Femur (tissue), 1 donor: ENCODE results near the gene DAAM1.

Source experiments
- DNase-seq: peaks from one replicate; pipeline ENCODE4 v3.0.0-alpha.2; 2017

The DAAM1 gene

DNA sequence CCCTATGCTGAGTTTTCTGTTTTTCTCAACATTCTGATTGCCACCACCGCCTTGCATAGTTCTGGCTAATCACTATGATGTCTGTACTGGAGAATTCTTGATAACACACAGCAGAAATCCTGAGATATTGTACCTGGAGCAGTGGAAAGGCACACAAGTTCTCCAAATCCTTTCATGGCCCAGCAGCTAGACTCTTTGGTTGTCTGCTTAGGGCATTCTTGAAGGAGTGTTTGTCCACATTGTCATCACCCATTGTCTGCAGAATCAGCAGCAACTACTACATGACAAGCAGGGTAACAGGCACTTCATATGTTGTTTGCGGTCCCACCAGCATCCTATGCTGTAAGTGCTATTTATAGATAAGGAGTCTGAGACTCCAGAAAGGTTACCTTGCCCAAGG, 128.9 kb downstream of the DAAM1 start:
- no peak for DNase-seq

DNA sequence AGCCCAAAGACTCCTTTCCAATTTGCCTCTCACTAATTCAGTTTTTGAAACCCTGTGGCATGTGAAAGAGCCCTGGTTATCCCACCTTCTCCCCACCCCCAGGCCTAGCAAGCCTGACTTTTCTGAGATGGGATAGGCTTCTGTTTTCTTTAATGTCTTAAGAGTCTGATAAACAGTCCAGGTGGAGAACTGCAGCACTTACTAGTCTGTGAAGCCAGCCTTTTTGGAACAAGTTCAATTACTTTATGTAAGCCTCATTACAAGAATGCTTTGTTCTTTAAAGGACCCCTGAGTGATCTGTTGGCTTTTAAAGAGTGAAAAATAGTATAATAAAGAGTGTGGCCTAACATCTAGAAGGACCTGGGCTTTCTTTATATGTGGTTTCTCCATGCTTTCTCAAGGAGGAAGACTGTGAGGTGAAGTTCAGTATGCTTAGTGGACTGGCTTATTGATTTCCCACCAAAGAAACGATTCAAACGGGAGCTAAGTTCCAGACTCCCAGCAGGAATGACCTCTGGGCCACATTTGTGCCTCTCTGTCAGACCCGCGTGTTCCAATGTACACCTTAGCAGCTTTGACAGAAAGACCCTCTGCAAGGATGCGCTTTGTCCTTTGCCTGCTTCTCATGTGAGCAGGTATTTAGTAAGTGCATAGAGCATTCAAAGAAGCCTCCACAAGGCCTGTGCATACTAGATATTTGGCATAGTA, 129.5 kb downstream of the DAAM1 start:
- DNase-seq = no peak

DNA sequence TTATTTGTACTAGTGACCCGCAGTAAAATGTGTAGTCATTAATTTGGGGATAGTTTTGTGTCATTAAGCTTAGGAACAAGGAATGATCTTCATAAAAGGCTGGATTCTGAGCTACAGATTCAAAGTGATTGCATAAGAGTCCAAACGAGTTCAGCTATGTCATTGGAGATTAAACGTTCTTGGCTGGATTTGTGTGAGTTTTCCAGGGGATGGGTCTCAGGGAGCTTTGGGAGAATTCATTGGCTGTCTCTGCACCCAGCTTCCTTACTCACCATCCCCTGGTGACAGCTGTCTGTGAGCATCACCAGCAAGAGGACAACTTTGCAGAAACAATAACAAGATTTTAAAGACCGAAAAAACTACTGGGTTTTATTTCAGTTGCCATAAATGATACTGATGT, 130.4 kb downstream of the DAAM1 start:
- DNase-seq = no peak

DNA sequence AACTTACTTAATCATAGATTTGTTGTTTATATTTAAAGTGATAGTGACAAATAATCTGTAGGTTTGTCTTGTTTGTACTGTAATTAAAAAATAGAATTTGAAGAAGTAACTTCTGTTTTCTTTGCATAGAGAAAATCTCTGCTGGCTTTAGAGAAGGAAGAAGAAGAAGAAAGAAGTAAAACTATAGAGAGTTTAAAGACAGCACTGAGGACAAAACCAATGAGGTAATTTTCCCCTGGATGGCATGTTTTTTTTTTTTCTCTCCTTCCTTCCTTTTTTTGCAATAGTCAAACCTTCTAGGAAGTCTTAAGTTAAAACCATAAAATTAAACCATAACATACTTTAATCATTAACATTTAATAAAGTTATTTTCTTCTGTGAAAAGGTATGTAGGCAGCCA, 131.9 kb downstream of the DAAM1 start:
- no peak for DNase-seq

DNA sequence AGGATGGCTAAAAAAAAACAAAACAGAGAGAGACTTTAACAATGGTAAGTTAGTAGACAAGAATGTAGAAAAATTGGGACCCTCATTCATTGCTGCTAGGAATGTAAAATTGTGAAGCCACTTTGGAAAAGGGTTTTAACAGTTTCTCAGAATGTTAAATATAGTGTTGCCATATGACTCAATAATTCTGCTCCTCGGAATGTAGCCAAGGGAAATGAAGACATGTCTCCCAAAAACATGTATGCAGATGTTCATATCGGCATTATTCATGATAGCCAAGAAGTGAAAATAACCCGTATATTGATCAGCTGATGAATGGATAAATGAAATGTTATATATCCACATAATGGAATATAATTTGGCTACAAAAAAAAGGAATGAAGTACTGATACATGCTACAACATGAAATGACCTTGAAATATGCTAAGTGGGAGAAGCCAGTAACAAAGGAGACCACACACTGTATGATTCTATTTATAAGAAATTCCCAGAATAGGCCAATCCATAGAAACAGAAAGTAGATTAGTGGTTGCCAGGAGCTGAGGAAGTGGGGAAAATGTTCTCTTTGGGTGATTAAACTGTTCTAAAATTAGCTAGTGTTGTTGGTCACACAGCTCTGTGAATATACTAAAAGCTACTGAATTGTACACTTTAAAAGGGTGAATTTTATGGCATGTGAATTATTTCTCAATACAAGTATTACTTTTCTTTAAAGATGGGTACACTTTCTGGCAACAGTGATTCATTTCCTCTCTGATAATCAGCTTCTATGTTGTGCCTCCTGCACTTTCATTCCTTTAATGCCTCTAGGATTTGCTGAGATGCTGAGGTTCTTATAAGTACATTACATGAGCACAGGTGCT, 132.5 kb downstream of the DAAM1 start:
- no peak for DNase-seq

DNA sequence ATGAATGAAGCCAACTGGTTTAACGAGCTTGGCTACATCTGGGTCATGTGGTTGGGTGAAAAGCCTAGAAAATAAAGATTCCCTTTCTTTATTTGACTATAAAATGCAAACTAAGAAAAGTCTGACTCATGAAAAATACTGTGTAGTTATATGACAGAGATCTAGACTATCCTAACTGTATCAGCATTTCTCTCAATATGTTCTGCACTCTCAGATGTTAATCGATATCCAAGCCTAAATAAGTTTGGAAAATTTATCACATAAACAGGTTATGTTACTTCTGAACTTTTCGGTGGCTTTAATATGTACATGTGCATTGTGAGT, 133.1 kb downstream of the DAAM1 start:
- peak; percentile 38 for DNase-seq

DNA sequence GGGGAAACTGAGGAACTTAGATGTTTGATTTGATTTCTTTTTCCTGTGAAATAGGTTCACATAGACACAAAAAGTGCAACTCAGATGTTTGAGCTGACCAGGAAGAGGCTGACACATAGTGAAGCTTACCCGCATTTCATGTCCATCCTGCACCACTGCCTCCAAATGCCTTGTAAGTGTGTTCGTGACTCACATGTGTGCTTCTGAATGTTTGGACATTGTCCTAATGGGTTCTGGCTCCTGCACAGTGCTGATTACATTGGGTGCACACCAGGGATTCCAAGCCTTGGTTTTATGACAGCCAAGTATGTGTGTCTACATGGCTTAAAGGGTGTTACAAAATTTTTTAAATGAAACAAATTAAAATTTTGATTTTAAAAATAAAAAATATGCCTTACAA, 137.4 kb downstream of the DAAM1 start:
- DNase-seq = no peak

DNA sequence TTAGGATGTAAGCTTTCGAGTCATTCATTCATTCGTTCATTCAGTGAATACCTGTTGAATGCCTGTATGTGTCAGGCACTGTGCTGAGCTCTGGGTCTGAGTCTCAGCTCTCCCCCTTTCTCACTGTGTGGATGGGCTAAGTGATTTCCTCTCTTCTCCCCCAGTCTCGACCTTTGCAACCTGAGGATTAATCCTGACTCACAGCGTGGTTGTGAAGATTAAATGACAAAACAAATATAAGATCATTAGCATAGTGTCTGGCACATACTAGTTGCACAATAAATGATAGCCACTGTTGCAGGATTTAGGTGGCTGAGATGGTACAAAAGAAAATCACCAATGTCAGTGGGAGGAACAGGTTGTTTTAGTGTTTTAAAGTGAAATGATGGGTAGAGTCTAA, 140.0 kb downstream of the DAAM1 start:
- no peak for DNase-seq

DNA sequence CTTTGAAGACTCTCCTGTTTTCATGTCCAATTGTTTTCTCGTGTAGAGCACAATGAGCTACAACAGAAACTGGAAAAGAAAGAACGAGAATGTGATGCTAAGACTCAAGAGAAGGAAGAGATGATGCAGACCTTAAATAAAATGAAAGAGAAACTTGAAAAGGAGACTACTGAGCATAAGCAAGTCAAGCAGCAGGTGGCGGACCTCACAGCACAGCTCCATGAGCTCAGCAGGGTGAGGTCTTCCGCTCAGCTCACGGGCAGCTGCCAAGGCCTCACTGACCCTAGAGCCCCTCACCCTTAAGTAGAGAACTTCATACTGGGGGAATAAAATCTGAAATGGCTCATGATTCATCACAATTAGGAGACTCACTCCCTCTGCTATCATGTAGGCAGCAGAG, 142.0 kb downstream of the DAAM1 start:
- DNase-seq = no peak

DNA sequence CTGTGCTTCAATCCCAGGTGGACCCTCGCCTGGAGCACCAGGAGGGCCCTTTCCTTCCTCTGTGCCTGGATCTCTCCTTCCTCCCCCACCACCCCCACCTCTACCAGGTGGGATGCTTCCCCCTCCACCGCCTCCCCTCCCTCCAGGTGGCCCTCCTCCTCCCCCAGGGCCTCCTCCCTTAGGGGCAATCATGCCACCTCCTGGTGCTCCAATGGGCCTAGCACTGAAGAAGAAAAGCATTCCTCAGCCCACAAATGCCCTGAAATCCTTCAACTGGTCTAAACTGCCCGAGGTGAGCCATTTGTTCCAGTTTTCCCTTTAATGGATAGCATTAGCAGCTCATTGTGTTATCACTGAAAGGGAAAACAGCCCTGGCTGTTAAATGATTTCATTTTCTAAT, 142.8 kb downstream of the DAAM1 start:
- no peak for DNase-seq

DNA sequence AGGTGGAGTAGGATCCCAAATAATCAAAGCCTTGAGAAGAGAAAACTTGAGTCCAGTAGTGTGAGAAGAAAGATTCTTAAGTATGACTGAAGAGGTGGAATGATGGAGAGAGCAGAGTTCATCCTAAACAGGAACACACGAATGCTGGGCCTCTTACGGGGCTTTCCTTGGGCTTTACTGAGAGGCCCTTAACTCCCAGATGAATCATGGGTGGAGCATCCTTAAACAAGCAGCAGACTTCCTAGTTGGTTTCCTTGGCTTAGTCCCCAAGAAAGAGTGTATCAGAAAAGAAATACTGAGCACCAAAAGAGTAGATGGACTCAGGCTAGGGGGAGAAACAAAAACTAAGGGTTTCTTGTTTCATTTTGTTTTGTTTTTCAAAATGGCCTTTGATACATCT, 144.3 kb downstream of the DAAM1 start:
- no peak for DNase-seq

DNA sequence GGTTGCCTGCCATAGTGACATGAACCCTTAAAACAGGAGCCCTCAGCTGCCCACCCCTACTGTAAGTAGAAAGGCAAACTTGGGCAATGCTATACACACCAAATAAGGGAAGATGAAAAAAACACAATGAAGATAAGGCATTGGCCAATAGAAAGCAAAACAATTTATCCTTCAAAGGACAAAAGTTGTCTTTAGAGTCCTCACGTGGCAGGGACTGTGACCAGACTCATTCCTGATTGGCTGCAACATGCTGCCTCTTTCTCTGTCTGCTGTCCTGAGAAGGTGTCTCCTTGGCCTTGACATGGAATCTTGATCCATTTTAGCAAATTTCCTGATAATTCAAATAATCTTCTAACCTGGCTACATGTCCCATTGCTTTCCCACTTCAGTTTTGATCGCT, 144.8 kb downstream of the DAAM1 start:
- no peak for DNase-seq

DNA sequence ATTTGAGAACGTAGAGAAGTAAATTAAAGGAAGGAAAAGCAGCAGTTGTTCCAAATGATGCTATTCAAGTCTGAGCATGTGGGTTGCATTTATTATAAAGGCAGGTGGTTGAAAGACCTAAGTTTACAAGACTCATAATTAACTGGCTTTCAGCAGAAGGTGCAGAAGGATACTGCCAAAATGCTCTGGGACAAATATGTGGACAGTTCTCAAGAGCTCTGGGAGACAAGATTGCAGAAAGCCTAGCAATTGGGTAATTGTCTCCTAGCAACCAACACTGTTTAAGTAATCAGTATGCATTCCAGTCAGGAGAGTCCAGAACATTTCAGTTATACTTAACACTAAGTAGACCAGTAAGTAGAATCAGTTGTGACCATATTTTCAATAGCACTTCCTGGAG, 145.2 kb downstream of the DAAM1 start:
- DNase-seq = peak; percentile 51

DNA sequence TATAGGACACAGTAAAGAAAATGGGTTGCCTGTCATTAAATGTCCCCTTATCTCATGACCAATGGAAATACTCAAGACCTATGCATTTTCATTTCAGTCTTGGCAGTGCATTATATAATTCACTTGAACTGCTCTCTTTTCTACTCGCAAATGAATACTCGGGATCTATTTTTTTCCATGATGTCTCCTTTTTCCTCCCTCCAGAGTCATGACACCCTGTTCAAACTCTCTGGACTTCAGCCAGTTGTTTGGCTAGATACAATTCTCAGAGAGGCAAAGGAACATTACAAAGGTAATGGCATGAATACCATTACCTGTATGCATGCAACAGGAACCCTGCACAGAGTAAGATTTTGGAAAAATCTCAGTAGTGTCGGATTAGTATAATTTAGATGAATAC, 145.8 kb downstream of the DAAM1 start:
- no peak for DNase-seq

DNA sequence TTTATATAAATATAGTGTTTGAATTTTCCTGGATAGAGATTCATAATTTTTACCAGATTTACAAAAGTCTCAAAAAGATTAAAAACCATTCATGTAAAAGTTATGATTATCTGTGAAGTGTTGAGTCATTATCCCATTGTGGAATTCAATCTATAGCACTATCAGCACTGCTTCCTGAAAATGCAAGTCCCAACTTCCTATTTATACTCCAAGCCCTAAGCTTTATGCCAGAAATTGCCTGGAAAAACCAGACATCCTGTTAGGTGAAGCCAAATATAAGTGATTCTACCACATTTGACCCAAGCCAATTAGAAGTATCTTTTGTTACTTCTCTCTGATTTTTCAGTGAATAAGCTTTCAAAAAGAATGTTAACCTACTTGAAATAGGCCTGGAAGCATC, 147.6 kb downstream of the DAAM1 start:
- DNase-seq = no peak

DNA sequence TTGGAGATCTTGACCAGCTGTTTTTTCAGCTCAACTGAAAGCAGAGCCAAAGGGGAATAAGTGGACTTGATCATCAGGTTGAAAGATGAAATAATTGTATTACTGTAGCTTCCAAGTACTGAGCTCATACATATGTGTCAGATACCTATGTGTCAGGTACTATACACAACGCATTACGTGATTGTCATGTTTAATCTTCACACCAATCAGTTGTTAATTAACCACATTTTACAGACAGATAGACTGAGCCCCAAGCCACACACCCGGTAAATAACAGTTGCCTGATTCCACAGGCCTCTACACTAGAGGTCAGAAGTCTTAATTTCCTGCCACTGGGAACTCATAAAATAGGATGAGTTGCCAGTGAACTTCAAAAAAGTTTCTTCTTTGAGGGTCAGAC, 148.2 kb downstream of the DAAM1 start:
- DNase-seq = no peak

DNA sequence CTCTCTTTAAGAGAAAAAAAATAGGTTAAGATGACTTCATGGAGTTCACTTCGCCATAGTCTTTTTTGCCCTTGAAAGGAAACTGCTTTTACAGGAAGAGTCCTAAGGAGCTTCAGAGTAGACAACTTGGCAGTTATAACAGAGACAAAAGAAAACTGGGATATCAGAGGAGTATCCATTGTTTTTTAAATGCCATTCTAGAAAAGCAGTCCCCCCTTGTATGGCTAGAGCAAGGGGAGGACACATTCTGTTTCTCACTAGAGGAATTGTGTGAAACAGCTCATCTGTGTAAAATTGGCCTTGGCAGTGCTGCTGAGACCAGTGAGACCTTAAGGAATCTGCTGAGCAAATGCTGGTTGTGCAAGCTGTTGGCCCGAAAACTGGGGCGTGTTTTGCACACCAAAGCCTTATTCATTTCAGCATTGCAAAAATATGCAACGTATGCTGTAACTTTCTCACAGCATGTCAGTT, 148.7 kb downstream of the DAAM1 start:
- peak; percentile 76 for DNase-seq

DNA sequence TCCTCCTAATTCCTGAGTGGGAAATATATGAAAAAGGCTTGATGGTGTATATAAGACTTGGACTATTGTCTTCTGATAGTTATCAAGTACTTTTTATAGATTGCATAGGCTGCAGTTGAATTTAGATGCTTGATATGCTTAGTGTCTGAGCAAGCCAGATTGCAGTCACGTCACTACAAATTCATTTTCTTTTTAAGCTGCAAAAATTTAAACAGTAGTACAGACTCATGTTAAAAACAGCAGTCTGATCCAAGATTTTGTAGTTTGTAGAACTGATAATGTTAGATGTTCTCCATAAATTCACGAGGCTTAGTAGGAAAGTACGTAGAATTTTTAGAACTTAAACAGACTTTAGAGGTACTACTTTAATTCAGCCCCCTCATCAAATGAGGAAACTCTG, 150.3 kb downstream of the DAAM1 start:
- no peak for DNase-seq

DNA sequence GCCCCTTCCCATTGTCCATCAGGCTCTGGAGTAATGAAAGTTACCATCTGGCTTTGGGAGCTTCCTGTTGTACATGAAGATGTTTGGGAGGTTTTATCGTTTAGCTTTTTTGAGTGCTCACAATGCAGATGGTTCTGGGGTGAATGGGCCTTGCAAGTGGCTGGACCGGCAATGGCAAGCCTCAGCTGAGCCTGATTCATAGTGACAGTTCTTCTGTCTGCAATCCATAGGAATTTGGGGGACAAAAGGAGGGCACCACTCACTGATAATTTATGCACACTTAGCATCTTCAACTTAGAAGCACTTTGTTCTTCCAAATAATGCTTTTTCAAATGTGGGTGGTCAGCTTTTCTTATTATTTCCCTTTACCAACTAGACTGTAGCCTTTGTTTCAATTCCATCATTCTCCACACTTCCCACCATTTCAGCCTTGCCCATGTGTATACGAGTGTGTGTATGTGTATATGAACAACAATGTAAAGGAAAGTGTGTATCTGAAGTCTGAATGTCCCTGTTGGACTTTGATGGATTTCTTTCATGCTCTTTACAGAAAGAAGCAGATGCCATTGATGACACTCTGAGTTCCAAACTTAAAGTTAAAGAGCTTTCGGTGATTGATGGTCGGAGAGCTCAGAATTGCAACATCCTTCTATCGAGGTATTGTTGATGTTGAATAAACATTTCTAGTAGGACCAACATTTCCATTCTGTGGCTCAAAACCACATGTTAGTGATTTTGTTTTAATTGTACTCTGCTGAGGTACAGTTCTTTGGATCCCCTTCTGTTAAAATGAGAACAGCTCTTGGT, 151.3 kb downstream of the DAAM1 start:
- DNase-seq = no peak

DNA sequence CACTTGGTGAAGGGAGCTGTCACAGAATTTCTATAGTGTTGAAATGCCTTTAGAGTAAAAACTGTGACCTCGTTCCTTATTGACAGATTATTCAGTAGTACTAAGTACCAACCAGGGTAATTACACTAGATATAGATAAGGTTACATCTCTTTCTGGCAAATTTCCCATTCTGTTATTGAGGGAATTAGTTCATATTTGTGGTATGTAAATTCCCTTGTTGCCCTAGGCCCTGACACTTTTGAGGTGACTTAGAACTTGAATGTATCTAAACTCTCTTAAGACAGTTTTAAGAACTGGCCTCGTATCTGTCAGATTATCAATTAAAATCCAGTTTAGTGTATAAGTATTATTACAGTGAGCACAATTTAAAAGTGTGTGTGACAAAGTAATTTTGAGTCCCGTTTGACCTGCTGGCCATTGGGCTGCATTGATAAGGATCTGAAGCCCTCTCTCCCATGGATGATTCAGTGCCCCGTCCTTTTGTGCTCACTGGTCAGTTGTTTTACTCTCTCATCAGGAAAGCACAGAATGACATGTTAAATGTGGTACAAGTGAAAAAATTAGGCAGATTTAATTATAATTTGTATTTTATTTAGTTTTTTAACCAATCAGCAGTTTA, 153.5 kb downstream of the DAAM1 start:
- DNase-seq = no peak

DNA sequence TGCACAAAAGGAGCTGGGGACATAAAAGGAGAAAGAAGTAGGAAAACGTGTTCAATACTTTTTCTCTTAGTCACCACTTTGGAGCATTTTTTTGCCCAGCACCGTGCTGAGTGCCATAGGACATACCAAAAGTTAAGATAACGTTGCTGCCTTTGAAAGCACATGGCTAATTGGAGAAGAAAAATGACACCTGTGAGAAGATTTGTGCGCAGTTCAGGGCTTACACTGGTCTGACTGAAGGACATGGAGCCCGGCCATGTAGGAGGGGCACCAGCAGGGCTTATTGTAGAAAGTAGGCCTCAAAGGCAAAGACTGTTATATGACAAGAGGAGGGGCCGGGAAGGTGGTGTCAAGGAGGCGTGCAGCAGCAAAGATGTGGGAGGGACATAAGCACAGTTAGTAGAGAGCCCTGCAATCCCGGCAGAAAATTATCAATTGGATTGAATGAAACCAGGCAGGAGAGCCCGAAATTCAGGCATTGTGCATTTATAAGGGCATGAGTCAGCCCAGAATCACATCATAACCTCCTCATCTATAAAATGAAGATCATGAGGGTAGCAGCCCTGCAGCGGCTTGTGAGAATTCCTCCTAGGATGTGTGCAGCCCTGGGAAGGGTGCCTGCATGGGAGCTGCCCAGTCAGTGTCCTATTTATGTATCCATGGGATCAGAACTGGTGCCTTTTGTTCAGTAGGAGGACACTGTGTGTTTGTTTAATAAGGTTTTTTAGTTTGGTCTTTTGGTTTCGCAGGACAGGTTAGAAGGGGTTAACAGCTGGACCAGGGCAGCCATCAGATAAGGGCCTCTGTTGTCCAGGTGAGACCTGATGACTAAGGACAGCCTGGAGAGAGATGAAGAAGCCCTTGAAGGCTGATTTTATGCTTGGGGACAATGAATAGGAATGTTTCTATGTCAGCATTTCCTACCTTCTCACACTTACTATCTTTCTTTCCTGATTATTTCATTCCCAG, 154.3 kb downstream of the DAAM1 start:
- DNase-seq = no peak

DNA sequence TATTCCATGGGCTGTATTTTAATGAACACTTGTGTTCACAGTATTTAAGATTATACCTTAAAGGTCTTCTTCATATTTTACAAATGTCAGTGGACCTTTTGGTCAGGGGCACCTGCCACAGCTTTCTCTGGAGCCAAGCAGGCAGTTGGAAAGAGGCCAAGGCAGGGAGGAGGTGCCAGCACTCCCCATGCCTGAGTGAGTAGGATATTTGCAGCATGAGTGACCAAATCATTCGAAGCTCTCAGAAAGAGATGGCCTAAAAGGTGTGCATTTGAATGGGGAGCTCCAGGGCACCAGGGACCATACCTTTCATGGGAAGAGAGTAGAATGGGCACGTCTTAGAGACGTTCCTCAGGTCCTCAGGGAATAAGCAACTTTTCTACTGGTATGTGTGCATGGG, 155.1 kb downstream of the DAAM1 start:
- DNase-seq = no peak
